ENCODE results near the gene CLASP2.
"Not testable (repeated sequence)": the region's sequence is repeated elsewhere in the genome, so short reads cannot be mapped to it uniquely, and the experiment has no call there.

CLASP2 gene

GRCh38 chr3:33690341-33690740 is 27.7 kb downstream of the CLASP2 start:
- H3K4me3 ChIP-seq (ENCODE audit: low read depth, low read length): no peak overlapping the region

- no peak overlapping the region for H3K4me3 ChIP-seq (ENCODE audit: low read depth, low read length)
Measured at GRCh38 chr3:33687406-33688010, 30.5 kb downstream of the CLASP2 start.

- no peak overlapping the region for H3K4me3 ChIP-seq (ENCODE audit: low read depth, low read length)
Measured at GRCh38 chr3:33682770-33683169, 35.3 kb downstream of the CLASP2 start.

GRCh38 chr3:33681667-33682066 is 36.4 kb downstream of the CLASP2 start:
- H3K4me3 ChIP-seq (ENCODE audit: low read depth, low read length): no peak overlapping the region

GRCh38 chr3:33678073-33678472 is 40.0 kb downstream of the CLASP2 start:
- no peak overlapping the region for H3K4me3 ChIP-seq (ENCODE audit: low read depth, low read length)

GRCh38 chr3:33673436-33673835 is 44.6 kb downstream of the CLASP2 start:
- H3K4me3 ChIP-seq (ENCODE audit: low read depth, low read length): not testable (repeated sequence)

GRCh38 chr3:33668618-33669017 is 49.4 kb downstream of the CLASP2 start:
- no peak overlapping the region for H3K4me3 ChIP-seq (ENCODE audit: low read depth, low read length)

- no peak overlapping the region for H3K4me3 ChIP-seq (ENCODE audit: low read depth, low read length)
Measured at GRCh38 chr3:33665294-33665693, 52.8 kb downstream of the CLASP2 start.

- H3K4me3 ChIP-seq (ENCODE audit: low read depth, low read length): no peak overlapping the region
Measured at GRCh38 chr3:33664195-33664594, 53.9 kb downstream of the CLASP2 start.

- no peak overlapping the region for H3K4me3 ChIP-seq (ENCODE audit: low read depth, low read length)
Measured at GRCh38 chr3:33663042-33663441, 55.0 kb downstream of the CLASP2 start.

GRCh38 chr3:33659856-33660434 is 58.1 kb downstream of the CLASP2 start:
- no peak overlapping the region for H3K4me3 ChIP-seq (ENCODE audit: low read depth, low read length)

- H3K4me3 ChIP-seq (ENCODE audit: low read depth, low read length): peak overlapping the region; percentile 13
Measured at GRCh38 chr3:33658991-33659848, 58.8 kb downstream of the CLASP2 start.

- H3K4me3 ChIP-seq (ENCODE audit: low read depth, low read length): no peak overlapping the region
Measured at GRCh38 chr3:33658621-33658990, 59.4 kb downstream of the CLASP2 start.

GRCh38 chr3:33658039-33658438 is 60.0 kb downstream of the CLASP2 start:
- no peak overlapping the region for H3K4me3 ChIP-seq (ENCODE audit: low read depth, low read length)

- no peak overlapping the region for H3K4me3 ChIP-seq (ENCODE audit: low read depth, low read length)
Measured at GRCh38 chr3:33652736-33653135, 65.3 kb downstream of the CLASP2 start.

GRCh38 chr3:33651101-33651500 is 67.0 kb downstream of the CLASP2 start:
- not testable (repeated sequence) for H3K4me3 ChIP-seq (ENCODE audit: low read depth, low read length)

- H3K4me3 ChIP-seq (ENCODE audit: low read depth, low read length): no peak overlapping the region
Measured at GRCh38 chr3:33650495-33650894, 67.6 kb downstream of the CLASP2 start.

GRCh38 chr3:33648793-33649192 is 69.3 kb downstream of the CLASP2 start:
- no peak overlapping the region for H3K4me3 ChIP-seq (ENCODE audit: low read depth, low read length)

- no peak overlapping the region for H3K4me3 ChIP-seq (ENCODE audit: low read depth, low read length)
Measured at GRCh38 chr3:33646406-33646805, 71.6 kb downstream of the CLASP2 start.

GRCh38 chr3:33645060-33645647 is 72.9 kb downstream of the CLASP2 start:
- no peak overlapping the region for H3K4me3 ChIP-seq (ENCODE audit: low read depth, low read length)

GRCh38 chr3:33644582-33644981 is 73.5 kb downstream of the CLASP2 start:
- no peak overlapping the region for H3K4me3 ChIP-seq (ENCODE audit: low read depth, low read length)

GRCh38 chr3:33642806-33643205 is 75.2 kb downstream of the CLASP2 start:
- no peak overlapping the region for H3K4me3 ChIP-seq (ENCODE audit: low read depth, low read length)
